A549 (cell line): Measurements from ENCODE around the gene PPP1R3E.

Source experiments
- CTCF ChIP-seq: fragments of >200 bp; sonication (Bioruptor Twin); formaldehyde crosslinking; IDR thresholded peaks from 3 replicates; pipeline ENCODE4 v1.5.1; 2016
- MAZ ChIP-seq: fragments of 150-350 bp; IDR thresholded peaks from 2 replicates; pipeline ENCODE4 v1.6.1; 2014; ENCODE audit warnings: antibody characterized with exemption, low read depth, low read length, borderline replicate concordance
- POLR2A ChIP-seq: IDR thresholded peaks from 2 replicates; pipeline ENCODE4 v1.6.1; 2012; ENCODE audit warnings: mild to moderate bottlenecking, low read length
- POLR2AphosphoS2 ChIP-seq: conservative IDR thresholded peaks from 2 replicates; pipeline ENCODE4 v1.6.1; 2012; ENCODE audit warnings: low read length, improper control_type of control experiment, inconsistent platforms
- RCOR1 ChIP-seq: fragments of 150-350 bp; IDR thresholded peaks from 2 replicates; pipeline ENCODE4 v1.6.1; 2014; ENCODE audit warnings: antibody characterized with exemption, low read length, low read depth
- SREBF2 ChIP-seq: fragments of 450-650 bp; IDR thresholded peaks from 2 replicates; pipeline ENCODE4 v1.6.1; 2014; ENCODE audit warnings: mild to moderate bottlenecking, moderate library complexity
- ZFP36 ChIP-seq: fragments of 450-650 bp; IDR thresholded peaks from 2 replicates; pipeline ENCODE4 v1.6.1; 2014; ENCODE audit warnings: borderline replicate concordance; ENCODE audit not compliant: partially characterized antibody
- TF ChIP-seq, protein P1 (sequence below): fragments of 200-600 bp; sonication (generic); IDR thresholded peaks from 2 replicates; pipeline ENCODE4 v1.6.1; 2016; ENCODE audit warnings: antibody characterized with exemption, mild to moderate bottlenecking, moderate library complexity

DNA sequence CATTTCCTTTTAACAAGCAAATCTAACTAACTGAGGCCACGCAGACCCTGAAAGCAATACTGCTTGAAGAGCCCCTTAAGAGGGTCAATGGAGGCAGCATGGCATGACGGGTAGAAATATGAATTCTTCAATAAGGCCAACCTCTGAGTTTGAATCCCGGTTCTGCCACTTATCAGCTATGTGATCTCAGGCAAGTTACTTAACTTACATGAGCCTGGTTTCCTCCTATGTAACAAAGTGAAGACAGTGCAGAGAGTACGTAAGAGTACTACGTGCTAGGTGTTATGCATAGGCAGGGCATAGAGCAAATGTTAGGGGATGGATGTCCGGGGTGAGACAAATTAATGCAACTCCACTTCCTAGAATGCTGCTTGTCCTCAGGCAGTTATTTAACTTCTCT lies 21.4 kb downstream of the PPP1R3E start:
- TF ChIP-seq CTCF (no peak), POLR2A (no peak), POLR2AphosphoS2 (no peak), MAZ (no peak), RCOR1 (no peak), SREBF2 (no peak), ZFP36 (no peak)
- TF ChIP-seq, protein P1, sequence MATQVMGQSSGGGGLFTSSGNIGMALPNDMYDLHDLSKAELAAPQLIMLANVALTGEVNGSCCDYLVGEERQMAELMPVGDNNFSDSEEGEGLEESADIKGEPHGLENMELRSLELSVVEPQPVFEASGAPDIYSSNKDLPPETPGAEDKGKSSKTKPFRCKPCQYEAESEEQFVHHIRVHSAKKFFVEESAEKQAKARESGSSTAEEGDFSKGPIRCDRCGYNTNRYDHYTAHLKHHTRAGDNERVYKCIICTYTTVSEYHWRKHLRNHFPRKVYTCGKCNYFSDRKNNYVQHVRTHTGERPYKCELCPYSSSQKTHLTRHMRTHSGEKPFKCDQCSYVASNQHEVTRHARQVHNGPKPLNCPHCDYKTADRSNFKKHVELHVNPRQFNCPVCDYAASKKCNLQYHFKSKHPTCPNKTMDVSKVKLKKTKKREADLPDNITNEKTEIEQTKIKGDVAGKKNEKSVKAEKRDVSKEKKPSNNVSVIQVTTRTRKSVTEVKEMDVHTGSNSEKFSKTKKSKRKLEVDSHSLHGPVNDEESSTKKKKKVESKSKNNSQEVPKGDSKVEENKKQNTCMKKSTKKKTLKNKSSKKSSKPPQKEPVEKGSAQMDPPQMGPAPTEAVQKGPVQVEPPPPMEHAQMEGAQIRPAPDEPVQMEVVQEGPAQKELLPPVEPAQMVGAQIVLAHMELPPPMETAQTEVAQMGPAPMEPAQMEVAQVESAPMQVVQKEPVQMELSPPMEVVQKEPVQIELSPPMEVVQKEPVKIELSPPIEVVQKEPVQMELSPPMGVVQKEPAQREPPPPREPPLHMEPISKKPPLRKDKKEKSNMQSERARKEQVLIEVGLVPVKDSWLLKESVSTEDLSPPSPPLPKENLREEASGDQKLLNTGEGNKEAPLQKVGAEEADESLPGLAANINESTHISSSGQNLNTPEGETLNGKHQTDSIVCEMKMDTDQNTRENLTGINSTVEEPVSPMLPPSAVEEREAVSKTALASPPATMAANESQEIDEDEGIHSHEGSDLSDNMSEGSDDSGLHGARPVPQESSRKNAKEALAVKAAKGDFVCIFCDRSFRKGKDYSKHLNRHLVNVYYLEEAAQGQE = no peak
